ENCODE results near the gene TLX1. TPM values are rescaled to one million over a fixed set of nuclear protein-coding genes. Genes with fewer than 3 reads are reported as not detected.

Gene TLX1
- total RNA-seq, 1 donor from 2014 or later = not detected

- Histone ChIP-seq H3K27me3 (peaks cover 28% of the 10 kb centered on the region), H3K9me3 (no peaks in the 10 kb centered on the region), H3K4me1 (peaks cover 27% of the 10 kb centered on the region), H3K27ac (no peak overlapping the region), H3K36me3 (no peaks in the 10 kb centered on the region), H3K4me3 (no peak overlapping the region)
- no peak for TF ChIP-seq POLR2AphosphoS5 (IDR thresholded peaks at IDR 0.05; ENCODE audit: insufficient read depth in 1 of 2, low read depth in 1 of 2)
- intact Hi-C loops (cut with DNase I) = loop anchor here (5.0 kb wide), 1 partner anchor 46 kb away; no protein-coding TSS in a partner anchor
- DNase-seq (ENCODE audit: extremely low spot score in 2 of 2) = no peak
Measured at GRCh38 chr10:101143345-101143630, 12.2 kb downstream of the TLX1 start.

GRCh38 chr10:101144053-101144452 lies 13.0 kb downstream of the TLX1 start:
- Histone ChIP-seq H3K36me3 (no peaks in the 10 kb centered on the region), H3K27ac (no peak overlapping the region), H3K4me3 (no peak overlapping the region), H3K4me1 (peaks cover 27% of the 10 kb centered on the region), H3K9me3 (no peaks in the 10 kb centered on the region), H3K27me3 (peaks cover 22% of the 10 kb centered on the region)
- intact Hi-C loops (cut with DNase I) = loop anchor here (5.0 kb wide), 1 partner anchor 47 kb away; no protein-coding TSS in a partner anchor
- DNase-seq (ENCODE audit: extremely low spot score in 2 of 2) = no peak
- TF ChIP-seq POLR2AphosphoS5 (IDR thresholded peaks at IDR 0.05; ENCODE audit: insufficient read depth in 1 of 2, low read depth in 1 of 2) (no peak), POLR2A (IDR thresholded peaks at IDR 0.05) (no peak)
- TF ChIP-seq, protein P1, sequence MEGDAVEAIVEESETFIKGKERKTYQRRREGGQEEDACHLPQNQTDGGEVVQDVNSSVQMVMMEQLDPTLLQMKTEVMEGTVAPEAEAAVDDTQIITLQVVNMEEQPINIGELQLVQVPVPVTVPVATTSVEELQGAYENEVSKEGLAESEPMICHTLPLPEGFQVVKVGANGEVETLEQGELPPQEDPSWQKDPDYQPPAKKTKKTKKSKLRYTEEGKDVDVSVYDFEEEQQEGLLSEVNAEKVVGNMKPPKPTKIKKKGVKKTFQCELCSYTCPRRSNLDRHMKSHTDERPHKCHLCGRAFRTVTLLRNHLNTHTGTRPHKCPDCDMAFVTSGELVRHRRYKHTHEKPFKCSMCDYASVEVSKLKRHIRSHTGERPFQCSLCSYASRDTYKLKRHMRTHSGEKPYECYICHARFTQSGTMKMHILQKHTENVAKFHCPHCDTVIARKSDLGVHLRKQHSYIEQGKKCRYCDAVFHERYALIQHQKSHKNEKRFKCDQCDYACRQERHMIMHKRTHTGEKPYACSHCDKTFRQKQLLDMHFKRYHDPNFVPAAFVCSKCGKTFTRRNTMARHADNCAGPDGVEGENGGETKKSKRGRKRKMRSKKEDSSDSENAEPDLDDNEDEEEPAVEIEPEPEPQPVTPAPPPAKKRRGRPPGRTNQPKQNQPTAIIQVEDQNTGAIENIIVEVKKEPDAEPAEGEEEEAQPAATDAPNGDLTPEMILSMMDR (IDR thresholded peaks at IDR 0.05) = no peak

DNA sequence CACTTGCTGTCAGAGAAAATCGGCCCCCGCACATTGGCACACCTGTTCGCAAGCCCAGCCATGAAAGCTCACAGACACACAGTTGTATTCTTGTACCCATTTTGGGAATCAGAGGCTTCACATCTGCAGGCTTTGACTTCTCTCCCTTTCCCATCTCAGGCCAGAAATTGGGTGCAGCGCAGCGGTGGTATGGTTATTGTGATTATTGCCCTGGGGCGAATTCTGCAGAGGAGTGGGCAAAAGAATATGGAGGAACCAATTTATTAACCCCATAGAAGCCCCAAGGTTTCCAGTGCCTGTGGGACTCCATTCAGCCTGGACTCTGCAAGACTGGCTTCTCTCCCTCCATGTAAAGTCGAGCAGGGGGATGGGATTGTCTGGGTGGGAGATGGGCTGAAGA lies 14.0 kb downstream of the TLX1 start:
- Histone ChIP-seq H3K27ac (no peak overlapping the region), H3K36me3 (no peaks in the 10 kb centered on the region), H3K4me3 (no peak overlapping the region), H3K4me1 (peaks cover 18% of the 10 kb centered on the region), H3K9me3 (no peaks in the 10 kb centered on the region), H3K27me3 (peaks cover 21% of the 10 kb centered on the region)
- TF ChIP-seq, protein P1 (IDR thresholded peaks at IDR 0.05) = no peak
- TF ChIP-seq POLR2A (IDR thresholded peaks at IDR 0.05) (no peak), POLR2AphosphoS5 (IDR thresholded peaks at IDR 0.05; ENCODE audit: insufficient read depth in 1 of 2, low read depth in 1 of 2) (no peak)
- intact Hi-C loops (cut with DNase I) = no loop called here
- DNase-seq (ENCODE audit: extremely low spot score in 2 of 2) = no peak

GRCh38 chr10:101145750-101146391 lies 14.8 kb downstream of the TLX1 start:
- no peak for DNase-seq (ENCODE audit: extremely low spot score in 2 of 2)
- intact Hi-C loops (cut with DNase I) = no loop called here
- no peaks in the 10 kb centered on the region for H3K36me3 ChIP-seq
- no peak overlapping the region for H3K4me3 ChIP-seq
- TF ChIP-seq POLR2AphosphoS5 (IDR thresholded peaks at IDR 0.05; ENCODE audit: insufficient read depth in 1 of 2, low read depth in 1 of 2) (no peak), POLR2A (IDR thresholded peaks at IDR 0.05) (no peak)
- TF ChIP-seq, protein P1 (IDR thresholded peaks at IDR 0.05) = no peak
- peaks cover 21% of the 10 kb centered on the region for H3K27me3 ChIP-seq
- H3K4me1 ChIP-seq = peaks cover 13% of the 10 kb centered on the region
- H3K9me3 ChIP-seq = no peaks in the 10 kb centered on the region
- H3K27ac ChIP-seq = no peak overlapping the region

GRCh38 chr10:101146392-101147251 lies 15.5 kb downstream of the TLX1 start:
- no peak overlapping the region for H3K27ac ChIP-seq
- peaks cover 13% of the 10 kb centered on the region for H3K4me1 ChIP-seq
- TF ChIP-seq, protein P1 (IDR thresholded peaks at IDR 0.05) = no peak
- TF ChIP-seq POLR2A (IDR thresholded peaks at IDR 0.05) (no peak), POLR2AphosphoS5 (IDR thresholded peaks at IDR 0.05; ENCODE audit: insufficient read depth in 1 of 2, low read depth in 1 of 2) (no peak)
- peaks cover 13% of the 10 kb centered on the region for H3K27me3 ChIP-seq
- intact Hi-C loops (cut with DNase I) = no loop called here
- H3K4me3 ChIP-seq = no peak overlapping the region
- no peaks in the 10 kb centered on the region for H3K36me3 ChIP-seq
- H3K9me3 ChIP-seq = no peaks in the 10 kb centered on the region
- no peak for DNase-seq (ENCODE audit: extremely low spot score in 2 of 2)
